ENCODE results near the gene MAPKAPK3.

DNA sequence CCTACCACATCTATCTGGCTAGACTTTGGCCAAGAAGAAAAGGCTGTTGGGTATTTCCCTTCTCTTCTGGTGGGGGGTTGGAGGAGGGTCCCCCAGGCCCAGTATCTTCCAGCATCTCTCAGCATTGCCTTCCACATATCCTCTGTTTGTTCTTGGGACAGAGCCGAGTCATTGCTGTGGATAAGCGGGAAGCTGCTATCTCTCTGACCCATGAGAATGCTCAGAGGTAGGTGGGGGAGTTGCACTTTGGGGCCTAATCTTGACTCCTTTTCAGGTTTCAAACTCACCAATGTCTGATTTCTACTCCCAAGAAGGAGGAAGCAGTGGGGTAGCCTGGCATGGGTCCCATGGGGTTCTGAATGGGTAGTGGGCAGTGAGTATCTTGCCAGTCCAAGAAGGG lies 39.6 kb upstream of the MAPKAPK3 start:
- TF ChIP-seq POLR2A (IDR thresholded peaks at IDR 0.05) (no peak), CTCF (IDR thresholded peaks at IDR 0.05) (no peak), POLR2AphosphoS5 (IDR thresholded peaks at IDR 0.05; ENCODE audit: insufficient read depth in 1 of 2, low read depth in 1 of 2) (no peak)

Measured in vagina (tissue), 2 donors.